ENCODE results near the gene CCDC85C. TPM values are rescaled to one million over a fixed set of nuclear protein-coding genes. Genes with fewer than 3 reads are reported as not detected.

CCDC85C gene
- total RNA-seq, 1 donor from 2014 or later, result 82.2 TPM

- Mint-ChIP-seq H3K4me3 (no peak overlapping the region), H3K9me3 (no peaks in the 10 kb centered on the region), H3K27ac (no peak overlapping the region), H3K36me3 (peaks cover 2% of the 10 kb centered on the region), H3K27me3 (ENCODE audit: low read depth) (no peaks in the 10 kb centered on the region), H3K4me1 (peaks cover 15% of the 10 kb centered on the region)
- peak in 1 of 2 experiments; percentile 13 for DNase-seq (ENCODE audit: low spot score in 2 of 2, unreplicated experiment in 2 of 2)
- no peak for TF ChIP-seq CTCF (IDR thresholded peaks at IDR 0.05; ENCODE audit: unreplicated experiment)
Observed at GRCh38 chr14:99516871-99517642, 87.0 kb downstream of the CCDC85C start.

- Mint-ChIP-seq H3K27me3 (ENCODE audit: low read depth) (no peaks in the 10 kb centered on the region), H3K4me3 (no peak overlapping the region), H3K36me3 (peaks cover 2% of the 10 kb centered on the region), H3K9me3 (no peaks in the 10 kb centered on the region), H3K4me1 (peaks cover 8% of the 10 kb centered on the region), H3K27ac (no peak overlapping the region)
- no peak for TF ChIP-seq CTCF (IDR thresholded peaks at IDR 0.05; ENCODE audit: unreplicated experiment)
- DNase-seq (ENCODE audit: low spot score in 2 of 2, unreplicated experiment in 2 of 2), result peak in 1 of 2 experiments; percentile 13
Observed at GRCh38 chr14:99516156-99516870, 87.7 kb downstream of the CCDC85C start.

- no peak overlapping the region for H3K27ac Mint-ChIP-seq
- TF ChIP-seq CTCF (IDR thresholded peaks at IDR 0.05; ENCODE audit: unreplicated experiment), result no peak
- no peak for DNase-seq (ENCODE audit: low spot score in 2 of 2, unreplicated experiment in 2 of 2)
- no peaks in the 10 kb centered on the region for H3K27me3 Mint-ChIP-seq (ENCODE audit: low read depth)
- peaks cover 2% of the 10 kb centered on the region for H3K36me3 Mint-ChIP-seq
- no peaks in the 10 kb centered on the region for H3K4me1 Mint-ChIP-seq
- H3K9me3 Mint-ChIP-seq, result no peaks in the 10 kb centered on the region
- H3K4me3 Mint-ChIP-seq, result no peak overlapping the region
Observed at GRCh38 chr14:99515301-99516155, 88.5 kb downstream of the CCDC85C start.

- H3K27ac Mint-ChIP-seq, result no peak overlapping the region
- no peaks in the 10 kb centered on the region for H3K4me1 Mint-ChIP-seq
- DNase-seq (ENCODE audit: low spot score in 2 of 2, unreplicated experiment in 2 of 2), result peak in 1 of 2 experiments; percentile 17
- H3K9me3 Mint-ChIP-seq, result no peaks in the 10 kb centered on the region
- no peak for TF ChIP-seq CTCF (IDR thresholded peaks at IDR 0.05; ENCODE audit: unreplicated experiment)
- H3K4me3 Mint-ChIP-seq, result no peak overlapping the region
- H3K27me3 Mint-ChIP-seq (ENCODE audit: low read depth), result no peaks in the 10 kb centered on the region
- H3K36me3 Mint-ChIP-seq, result peaks cover 2% of the 10 kb centered on the region
Observed at GRCh38 chr14:99514552-99515300, 89.3 kb downstream of the CCDC85C start.

- no peaks in the 10 kb centered on the region for H3K9me3 Mint-ChIP-seq
- H3K27ac Mint-ChIP-seq, result no peak overlapping the region
- no peak for DNase-seq (ENCODE audit: low spot score in 2 of 2, unreplicated experiment in 2 of 2)
- no peak for TF ChIP-seq CTCF (IDR thresholded peaks at IDR 0.05; ENCODE audit: unreplicated experiment)
- no peaks in the 10 kb centered on the region for H3K27me3 Mint-ChIP-seq (ENCODE audit: low read depth)
- no peak overlapping the region for H3K4me3 Mint-ChIP-seq
- peaks cover 4% of the 10 kb centered on the region for H3K36me3 Mint-ChIP-seq
- H3K4me1 Mint-ChIP-seq, result no peaks in the 10 kb centered on the region
Observed at GRCh38 chr14:99513946-99514551, 90.0 kb downstream of the CCDC85C start.

Measured in mesothelial cell of epicardium (in vitro differentiated cells).